Raji (cell line): ENCODE results near the gene TTC28.

Experiments used
- POLR2A ChIP-seq: IDR thresholded peaks from 2 replicates; pipeline ENCODE4 v1.6.1; 2011; ENCODE audit warnings: low read depth, low read length, control low read depth; ENCODE audit not compliant: insufficient read depth

The TTC28 gene

DNA sequence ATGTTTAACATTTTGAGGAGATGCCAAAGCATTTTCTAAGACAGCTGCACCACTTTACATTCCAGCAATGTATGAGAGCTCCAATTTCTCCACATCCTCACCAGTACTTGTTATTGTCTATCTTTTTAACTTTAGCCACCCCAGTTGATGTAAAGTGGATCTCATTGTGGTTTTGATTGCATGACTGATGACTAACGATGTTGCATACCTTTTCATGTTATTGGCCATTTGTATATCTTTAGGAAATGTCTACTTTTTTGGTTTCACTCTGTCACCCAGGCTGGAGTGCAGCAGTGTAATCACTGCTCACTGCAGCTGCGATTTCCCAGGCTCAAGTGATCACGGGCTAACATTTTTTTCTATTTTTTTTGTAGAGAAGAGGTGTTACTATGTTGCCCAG is 8.9 kb downstream of the TTC28 start:
- TF ChIP-seq POLR2A = no peak

DNA sequence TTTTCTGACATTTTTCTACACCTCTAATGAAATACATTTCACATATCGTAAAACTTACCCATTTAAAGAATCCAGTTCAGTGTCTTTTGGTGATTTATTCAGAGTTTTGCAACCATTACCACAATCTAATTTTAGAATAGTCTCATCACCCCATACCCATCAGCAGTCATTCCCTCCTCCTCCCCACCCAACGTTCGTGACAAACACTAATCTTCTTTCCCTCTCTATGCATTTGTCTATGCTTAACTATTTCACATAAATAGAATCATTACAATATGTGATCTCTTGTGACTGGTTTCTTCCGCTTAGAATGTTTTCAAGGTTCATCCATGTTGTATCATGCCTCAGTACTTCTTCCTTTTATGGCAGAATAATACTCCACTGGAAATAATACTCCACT is 9.5 kb downstream of the TTC28 start:
- no peak for TF ChIP-seq POLR2A

DNA sequence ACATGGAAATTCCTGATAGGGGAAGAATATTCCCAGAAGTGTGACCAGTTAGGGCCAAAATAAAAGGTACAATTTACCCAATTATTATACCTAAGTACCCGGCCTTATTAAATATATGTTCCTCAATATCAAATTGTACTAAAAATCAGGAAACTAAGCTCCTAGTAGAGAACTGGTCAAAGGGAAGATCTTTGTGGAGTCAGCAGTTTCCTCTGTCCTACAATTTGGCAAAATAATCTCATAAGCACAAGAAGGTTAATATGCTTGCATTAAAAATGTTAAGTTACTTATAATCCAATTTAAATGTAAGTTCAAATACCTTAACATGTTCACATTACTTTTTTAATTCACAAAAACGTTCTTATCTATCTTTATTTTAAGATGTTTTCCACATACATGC is 10.3 kb downstream of the TTC28 start:
- no peak for TF ChIP-seq POLR2A

DNA sequence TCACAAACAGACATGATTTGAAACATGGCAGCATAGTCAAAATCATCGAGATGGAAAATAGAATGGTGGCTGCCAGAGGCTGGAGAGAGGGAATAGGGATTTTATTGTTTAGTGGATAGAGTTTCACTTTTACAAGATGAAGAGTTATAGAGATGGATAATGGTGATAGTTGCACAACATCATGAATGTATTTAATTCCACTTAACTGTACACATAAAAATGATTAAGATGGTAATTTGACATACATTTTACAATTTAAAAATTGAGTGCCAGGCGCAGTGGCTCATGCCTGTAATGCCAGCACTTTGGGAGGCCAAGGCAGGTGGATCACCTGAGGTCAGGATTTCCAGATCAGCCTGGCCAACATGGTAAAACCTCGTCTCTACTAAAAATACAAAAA is 21.2 kb downstream of the TTC28 start:
- TF ChIP-seq POLR2A = no peak

DNA sequence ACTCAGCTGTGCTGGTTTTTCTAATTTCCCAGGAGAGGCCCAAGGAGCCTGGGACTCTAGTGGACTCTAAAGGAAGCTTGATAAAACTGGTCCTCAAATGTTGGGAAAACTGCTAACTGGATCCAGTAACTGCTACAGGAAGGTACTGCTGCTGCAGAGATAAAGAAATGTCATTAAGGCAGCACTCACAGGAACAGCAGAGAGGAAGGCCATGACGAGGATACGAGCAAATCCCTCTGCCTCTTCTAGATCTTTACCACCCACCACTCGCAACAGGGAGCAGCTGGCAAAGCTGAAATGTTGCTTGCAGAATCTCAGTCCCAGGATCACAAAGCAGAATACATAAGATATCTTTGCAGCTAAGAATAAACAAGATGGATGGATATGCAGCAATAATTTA is 23.5 kb downstream of the TTC28 start:
- TF ChIP-seq POLR2A = no peak

DNA sequence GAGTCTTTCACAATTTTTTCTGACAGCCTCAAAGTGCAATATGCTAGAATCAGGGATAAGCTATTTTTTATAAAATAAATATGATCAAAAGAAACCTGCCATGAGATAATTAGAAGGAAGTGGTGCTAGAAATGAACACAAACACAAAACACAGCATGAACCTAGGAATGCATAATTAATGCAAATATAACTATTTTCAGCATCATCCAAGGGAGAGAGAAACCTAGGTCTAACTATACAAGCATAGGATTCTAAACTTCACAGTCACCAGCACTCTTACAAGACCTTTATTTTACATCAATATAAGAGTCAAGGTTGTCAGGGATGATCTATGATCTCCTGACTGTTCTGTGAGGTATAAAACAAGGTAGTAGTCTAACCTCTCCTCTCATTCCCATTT is 29.2 kb downstream of the TTC28 start:
- TF ChIP-seq POLR2A = no peak

DNA sequence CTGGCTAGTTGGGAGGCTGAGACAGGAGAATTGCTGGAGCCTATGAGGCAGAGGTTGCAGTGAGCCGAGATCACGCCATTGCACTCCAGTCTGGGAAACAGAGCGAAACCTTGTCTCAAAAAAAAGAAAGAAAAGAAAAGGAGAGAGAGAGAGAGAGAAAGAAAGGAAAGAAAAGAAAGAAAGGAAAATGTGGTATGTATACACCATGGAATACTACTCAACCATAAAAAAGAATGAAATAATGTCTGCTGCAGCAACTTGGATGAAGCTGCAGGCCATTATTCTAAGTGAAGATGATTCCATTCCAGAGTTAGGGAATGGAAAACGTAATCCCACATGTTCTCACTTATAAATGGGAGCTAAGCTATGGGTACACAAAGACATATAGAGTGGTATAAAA is 30.8 kb downstream of the TTC28 start:
- TF ChIP-seq POLR2A = no peak

DNA sequence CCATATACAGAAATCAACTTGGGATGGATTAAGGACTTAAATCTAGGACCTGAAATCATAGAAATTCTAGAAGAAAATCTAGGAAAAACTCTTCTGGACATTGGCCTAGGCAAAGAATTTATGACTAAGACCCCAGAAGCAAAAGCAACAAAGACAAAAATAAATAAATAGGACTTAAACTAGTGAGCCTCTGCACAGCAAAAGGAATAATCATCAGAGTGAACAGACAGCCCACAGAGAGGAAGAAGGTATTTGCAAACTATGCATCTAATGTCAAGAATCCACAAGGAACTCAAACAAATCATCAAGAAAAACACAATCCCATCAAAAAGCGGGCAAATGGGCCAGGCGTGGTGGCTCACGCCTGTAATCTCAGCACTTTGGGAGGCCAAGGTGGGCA is 32.4 kb downstream of the TTC28 start:
- no peak for TF ChIP-seq POLR2A

DNA sequence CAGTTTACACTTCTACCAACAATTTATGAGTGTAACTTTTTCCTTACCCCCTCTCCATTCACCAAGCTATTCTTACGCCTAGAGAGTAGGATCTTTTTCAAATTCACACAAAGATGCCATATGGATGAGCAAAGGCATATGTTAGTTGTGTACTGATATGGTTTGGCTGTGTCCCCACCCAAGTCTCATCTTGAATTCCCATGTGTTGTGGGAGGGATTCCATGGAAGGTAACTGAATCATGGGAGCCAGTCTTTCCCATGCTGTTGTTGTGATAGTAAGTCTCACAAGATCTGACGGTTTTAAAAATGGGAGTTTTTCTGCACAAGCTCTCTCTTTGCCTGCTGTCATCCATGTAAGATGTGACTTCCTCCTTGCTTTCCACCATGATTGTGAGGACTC is 40.3 kb downstream of the TTC28 start:
- TF ChIP-seq POLR2A = no peak

DNA sequence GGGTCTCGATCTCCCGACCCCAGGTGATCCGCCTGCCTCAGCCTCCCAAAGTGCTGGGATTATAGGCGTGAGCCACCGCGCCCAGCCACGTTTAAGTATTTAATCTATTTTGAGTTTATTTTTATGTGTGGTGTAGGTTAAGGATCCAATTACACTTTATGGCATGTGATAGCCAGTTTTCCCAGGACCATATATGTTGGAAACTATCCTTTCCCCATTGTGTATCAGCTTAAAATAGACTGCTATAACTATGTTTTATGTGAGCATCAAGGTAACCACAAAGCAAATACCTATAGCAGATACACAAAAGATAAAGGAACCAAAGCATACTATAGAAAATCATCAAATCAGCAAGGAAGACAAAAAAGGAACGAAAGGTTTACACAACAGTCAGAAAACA is 42.4 kb downstream of the TTC28 start:
- TF ChIP-seq POLR2A = no peak

DNA sequence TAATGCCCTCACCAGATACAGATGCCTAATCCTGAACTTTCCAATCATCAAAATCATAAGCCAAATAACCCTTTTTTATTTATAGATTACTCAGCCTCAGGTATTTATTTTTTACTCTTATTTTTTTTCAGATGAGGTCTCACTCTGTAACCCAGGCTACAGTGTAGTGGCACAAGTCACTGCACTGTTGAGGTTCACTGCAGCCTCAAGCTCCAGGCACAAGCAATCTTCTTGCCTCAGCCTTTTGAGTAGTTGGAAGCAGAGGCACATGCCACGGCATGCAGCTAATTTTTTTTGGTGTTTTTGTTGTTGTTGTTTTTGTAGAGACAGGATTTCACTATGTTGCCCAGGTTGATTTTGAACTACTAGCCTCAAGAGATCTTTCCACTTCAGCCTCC is 49.5 kb downstream of the TTC28 start:
- TF ChIP-seq POLR2A = no peak

DNA sequence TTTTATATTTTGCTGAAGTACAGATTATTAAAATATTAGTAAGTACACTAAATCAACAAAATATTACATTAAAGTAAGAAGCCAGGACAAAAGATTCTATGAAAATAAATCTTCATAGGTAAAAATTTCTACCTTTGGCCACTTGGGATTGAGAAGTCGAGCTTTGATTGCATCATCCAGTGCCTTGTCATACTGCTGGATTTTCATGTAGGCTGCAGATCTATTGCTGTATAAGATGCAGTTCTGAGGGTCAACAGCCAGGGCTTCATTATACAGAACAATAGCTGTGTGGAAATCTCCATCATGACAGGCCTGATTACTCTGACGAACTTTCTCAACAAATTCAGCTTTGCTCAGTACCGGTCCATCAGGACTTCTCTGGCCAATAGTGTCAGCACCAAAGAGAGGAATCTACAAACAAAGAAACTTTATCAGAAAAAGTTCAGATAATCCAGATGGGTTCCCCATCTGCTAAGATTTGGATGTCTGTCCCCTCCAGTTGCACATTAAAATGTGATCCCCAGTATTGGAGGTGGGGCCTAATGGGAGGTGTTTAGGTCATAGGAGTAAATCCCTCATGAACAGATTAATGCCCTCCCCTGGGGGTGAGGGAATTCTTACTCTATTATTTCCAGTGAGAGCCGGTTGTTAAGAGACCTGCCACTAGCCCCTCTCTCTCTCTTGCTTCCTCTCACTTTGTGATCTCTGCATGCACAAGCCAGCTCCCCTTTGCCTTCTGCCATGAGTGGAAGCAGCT is 50.0 kb downstream of the TTC28 start:
- no peak for TF ChIP-seq POLR2A

DNA sequence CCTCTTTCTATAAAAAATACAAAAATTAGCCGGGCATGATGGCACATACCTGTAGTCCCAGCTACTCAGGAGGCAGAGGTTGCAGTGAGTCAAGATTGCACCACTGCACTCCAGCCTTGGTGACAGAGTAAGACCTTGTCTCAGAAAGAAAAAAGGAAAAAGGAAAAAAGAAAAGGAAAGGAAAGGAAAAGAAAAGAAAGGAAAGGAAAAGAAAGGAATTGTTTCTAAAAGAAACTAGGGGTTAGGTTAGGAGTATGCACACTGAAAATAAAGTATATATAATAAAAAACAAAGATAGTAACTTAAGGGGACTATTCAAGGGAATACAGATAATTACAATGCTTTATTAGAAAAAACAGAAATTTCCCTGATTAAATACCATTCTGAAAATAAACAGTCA is 50.9 kb downstream of the TTC28 start:
- no peak for TF ChIP-seq POLR2A

DNA sequence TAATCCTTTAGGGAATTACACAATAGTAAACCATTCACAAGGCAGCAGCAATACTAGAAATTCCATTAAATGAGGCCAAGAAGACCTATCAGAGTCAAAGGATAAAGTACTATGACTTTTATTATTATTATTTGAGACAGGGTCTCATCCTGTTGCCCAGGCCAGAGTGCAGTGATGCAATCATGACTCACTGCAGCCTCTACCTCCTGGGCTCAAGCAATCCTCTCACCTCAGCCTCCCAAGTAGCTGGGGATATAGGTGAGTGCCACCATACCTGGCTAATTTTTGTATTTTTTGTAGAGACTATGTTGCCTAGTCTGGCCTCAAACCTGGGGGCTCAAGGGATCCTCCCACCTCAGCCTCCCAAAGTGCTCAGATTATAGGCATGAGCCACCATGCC is 51.8 kb downstream of the TTC28 start:
- no peak for TF ChIP-seq POLR2A

DNA sequence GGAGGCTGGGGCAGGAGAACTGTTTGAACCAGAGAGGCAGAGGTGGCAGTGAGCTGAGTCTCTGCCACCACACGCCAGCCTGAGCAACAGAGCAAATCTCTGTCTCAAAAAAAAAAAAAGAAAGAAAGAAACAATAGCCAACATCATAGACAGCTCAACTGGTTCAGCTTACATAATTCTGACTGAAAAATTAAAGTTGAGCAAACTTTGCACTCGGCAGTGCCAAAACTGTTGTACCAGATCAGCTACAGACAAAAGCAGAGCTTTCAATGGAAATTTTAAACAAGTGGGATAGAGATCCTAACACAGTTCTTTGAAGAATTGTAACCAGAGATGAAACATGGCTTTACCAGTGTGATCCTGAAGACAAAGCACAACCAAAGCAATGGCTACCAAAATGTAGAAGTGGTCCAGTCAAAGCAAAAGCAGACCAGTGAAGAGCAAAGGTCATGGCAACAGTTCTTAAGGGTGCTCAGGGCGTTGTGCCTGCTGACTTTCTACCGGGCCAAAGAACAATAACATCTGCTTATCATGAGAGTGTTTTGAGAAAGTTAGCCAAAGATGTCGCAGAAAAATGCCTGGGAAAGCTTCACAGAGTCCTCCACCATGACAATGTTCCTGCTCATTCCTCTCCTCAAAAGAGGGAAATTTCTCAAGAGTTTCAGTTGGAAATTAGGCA is 59.3 kb downstream of the TTC28 start:
- no peak for TF ChIP-seq POLR2A

DNA sequence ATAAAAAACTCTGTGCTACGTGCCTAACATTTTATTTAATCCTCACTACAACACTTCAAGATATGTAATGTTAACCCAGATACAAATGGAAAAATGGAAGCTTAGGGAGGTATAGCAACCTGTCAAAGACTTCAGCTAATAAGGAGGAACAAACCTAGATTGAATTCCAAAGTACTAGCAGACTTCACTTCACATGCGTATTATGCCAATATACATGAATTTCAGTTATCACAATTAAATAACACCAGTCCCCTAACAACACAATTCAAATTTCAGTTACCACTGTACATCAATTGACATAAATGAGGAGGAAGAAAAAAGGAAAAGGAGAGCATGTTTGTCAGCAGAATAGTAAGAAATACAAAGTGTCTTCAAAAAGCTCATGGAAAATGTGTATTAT is 60.4 kb downstream of the TTC28 start:
- TF ChIP-seq POLR2A = no peak

DNA sequence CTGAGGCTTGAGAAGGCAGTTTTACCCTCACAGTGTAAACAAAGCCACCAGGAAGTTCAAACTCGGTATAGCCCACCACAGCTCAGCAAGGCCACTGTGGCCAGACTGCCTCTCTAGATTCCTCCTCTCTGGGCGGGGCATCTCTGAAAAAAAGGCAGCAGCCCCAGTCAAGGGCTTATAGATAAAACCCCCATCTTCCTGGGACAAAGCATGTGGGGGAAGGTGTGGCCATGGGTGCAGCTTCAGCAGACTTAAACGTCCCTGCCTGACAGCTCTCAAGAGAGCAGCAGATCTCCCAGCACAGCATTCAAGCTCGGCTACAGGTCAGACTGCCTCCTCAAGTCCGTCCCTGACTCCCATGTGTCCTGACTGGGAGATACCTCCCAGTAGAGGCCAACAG is 69.7 kb downstream of the TTC28 start:
- no peak for TF ChIP-seq POLR2A

DNA sequence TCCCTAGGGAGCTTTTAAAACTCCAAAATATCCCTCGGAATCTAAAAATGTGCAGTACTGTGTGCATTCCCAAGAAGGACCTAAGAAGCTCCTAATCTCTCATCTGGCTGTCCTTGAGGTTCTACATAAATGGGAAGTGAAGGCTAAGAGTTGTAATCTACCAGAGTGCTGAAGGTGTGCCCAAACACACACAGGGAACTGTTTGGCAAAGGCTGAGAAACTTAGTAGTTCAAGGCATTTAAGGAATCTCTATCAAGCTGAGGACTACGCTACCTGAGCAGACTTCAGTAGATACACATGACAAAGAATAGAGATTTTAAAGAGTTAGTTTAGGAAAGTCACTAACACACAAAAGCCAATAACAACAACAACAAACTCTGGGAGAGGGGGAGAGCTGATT is 71.1 kb downstream of the TTC28 start:
- TF ChIP-seq POLR2A = no peak

DNA sequence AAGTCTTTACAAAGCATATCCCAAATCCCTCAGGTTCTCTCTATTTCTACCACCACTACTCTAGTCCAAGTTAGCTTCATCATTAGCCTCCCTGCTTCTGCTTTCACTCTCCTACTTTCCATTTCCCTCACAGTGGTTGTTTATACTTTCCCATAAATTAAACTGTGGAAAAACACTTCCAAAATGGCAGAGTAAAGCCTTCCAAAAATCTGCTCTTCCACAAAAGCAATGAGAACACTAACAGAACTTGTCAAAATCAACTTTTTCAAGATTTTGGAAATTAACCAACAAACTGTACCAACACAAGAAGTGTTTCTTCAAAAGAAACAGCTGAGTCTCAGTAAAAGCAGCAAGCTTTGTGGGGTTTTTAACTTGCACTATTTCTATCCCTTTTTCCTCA is 71.8 kb downstream of the TTC28 start:
- no peak for TF ChIP-seq POLR2A
